GDM1 (cell line): ENCODE results near the gene MAP4K4.
A peak's percentile ranks its signal among the peaks of the same experiment; 100 is the strongest.

ENCODE experiments used
- DNase-seq: peaks from one replicate; lab custom pipeline; 2025; lab: John Stamatoyannopoulos, UW

Gene MAP4K4

GRCh38 chr2:101793277-101793969 lies 95.9 kb downstream of the MAP4K4 start:
- no peak for DNase-seq

DNA sequence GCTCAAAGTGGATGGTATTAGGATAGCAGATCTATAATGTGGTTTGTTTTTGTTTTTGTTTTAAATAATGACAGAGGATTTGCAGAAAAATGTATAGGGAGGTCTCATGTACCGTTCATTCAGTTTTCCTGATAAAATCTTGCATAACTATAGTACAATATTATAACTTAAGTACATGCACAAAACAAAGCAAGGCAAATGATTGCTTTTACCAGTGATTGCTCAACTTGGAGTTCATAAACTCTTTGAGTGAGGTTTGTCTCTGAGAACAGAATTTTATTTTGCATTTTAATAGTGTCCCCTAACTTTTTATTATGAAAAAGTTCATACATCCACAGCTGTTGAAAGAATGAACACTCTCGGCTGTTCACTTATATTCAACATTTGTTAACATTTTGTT lies 96.6 kb downstream of the MAP4K4 start:
- no peak for DNase-seq

GRCh38 chr2:101795033-101795432 lies 97.5 kb downstream of the MAP4K4 start:
- DNase-seq: no peak

GRCh38 chr2:101796825-101797600 lies 99.5 kb downstream of the MAP4K4 start:
- peak; percentile 9 for DNase-seq

DNA sequence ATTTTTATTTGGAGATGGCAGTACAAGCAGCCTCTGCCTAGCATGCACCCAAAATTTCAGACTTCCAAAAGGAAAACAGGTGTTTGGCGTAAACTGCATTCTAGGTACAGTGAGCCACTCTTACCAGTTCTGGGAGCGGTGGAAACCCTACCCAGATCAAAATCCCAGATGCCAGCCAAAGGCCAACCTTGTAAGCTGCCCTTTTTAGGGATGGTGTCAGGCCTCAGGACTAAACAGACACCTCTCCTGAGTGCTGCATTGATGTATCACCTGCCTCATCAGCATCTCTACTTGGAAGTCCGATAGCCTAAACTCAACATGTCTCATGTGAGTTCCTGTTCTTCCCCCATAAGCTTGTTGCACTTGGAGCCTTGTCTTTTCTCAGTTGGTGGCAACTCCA lies 104.0 kb downstream of the MAP4K4 start:
- DNase-seq: no peak

DNA sequence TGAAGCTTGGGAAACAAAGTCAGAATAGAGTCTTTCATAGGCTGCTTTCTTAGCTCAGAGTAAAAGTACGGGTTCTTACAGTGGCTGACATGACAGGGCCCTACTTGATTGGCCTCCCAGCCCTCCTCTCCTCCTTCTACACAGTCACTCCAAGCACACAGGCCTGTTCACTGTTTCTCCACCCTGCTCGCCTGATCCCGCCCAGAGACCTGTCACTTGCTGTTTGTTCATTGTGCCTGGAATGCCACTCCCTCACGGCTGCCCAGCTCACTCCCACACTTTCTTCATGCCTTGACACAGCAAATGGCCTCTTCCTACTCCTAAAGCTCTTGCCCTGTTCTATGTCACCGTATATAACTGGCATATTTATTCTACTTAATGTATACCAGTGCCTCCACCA lies 104.8 kb downstream of the MAP4K4 start:
- no peak for DNase-seq

- no peak for DNase-seq
Measured at GRCh38 chr2:101803128-101803527, 105.6 kb downstream of the MAP4K4 start.

DNA sequence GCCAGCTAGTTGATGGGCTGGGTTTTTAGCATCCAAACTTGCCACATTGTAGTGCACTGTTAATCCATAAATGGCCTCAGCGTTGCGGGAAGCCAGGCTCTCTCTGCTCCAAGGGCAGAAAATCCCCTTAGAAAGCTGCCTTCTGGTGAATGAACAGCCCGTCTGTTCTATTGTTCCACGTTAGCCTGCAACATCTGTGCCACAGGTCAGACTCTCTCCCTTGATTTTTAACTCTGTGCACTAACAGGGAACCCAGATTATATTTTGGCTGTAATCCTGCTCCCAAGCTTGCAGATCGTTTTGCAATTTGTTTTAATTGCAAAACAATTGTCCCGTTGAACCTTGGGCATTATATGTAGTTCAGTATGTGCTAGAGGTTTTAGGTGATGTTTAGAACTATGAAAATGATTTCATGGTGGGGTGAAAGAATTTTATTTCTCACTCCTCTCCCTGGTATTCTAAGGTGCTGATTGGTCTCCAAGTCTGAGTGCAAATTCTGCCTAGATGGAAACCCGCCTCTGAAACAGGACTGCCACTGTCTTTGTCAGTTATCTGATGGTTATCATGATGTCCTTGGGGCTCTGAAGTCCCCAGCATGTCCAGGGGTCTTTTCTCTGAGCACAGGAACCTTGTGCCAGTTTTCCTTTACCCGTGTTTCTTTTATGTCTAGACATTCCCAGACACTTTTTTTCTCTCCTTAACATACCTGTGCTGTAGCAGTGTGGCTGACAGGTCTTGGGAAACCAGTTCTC lies 106.6 kb downstream of the MAP4K4 start:
- no peak for DNase-seq

DNA sequence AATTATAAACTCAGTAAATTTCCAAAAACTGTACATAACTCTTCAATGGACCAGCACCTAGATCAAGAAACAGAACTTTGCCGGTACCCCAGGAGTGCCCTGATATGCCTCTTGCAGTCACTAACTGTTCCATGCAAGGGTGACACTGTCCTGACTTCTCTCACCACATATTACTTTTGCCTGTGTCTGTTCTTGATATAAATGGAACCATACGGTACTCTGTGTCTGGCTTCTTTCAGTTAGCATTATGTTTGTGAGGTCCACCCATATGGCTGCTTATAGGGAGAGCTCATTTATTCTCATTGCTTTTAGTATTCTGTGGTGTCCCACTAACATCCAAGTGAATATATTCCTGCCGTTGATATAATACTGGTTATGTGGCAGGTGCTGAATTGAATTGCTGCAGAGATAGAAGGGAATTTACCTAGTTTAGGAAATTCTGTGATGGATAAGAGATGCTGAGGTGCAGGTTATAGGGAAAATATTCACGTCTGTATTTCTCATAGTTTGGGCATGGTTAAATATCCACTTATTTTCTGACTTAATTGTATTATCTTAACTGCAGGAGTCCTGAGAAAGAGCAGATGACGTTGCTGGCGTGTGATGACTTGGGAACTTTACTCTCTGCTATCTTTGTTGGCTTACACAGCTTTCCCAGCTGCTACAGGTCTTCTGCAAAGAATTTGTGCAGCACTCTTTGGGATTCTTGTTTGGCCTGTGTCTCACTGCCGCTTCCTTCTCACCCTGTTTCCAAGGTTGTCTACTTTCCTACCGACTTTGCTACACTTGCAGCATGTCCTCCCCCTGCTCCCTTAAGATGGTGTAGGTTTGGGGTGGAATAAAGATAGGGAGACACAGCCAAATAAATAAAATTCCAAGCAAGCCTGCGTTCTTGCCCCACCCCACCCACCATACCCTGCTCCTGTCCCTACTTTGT lies 107.9 kb downstream of the MAP4K4 start:
- no peak for DNase-seq

DNA sequence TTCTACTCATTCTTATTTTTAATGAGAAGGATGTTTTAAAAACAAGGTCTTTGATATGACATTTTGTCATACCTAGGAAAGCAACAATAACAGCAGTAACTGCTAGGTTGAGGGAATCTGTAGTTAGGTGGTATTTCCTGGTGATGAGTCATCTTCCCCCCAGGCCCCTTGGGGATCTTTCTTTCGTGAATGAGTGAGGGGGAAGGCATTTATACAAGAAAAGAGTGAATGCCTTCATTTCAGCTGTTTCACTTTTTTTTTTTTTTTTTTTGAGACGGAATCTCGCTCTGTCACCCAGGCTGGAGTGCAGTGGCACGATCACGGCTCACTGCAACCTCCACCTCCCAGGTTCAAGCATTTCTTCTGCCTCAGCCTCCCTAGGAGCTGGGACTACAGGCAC lies 108.6 kb downstream of the MAP4K4 start:
- no peak for DNase-seq

GRCh38 chr2:101806701-101807100 lies 109.2 kb downstream of the MAP4K4 start:
- no peak for DNase-seq

DNA sequence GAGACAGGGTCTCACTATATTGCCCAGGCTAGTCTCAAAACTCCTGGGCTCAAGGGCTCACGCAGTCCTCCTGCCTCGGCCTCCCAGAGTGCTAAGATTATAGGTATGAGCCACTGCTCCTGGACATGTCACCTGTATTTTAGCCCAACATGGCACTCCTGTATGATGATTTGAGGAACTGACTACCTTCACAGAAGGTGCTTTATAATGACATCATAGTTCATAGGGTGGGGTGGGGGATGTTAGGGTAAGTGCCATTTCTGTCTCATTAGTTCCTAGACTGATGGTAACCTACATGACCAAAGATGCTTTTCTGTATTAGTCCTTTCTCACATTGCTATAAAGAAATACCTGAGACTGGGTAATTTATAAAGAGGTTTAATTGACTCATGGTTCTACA lies 109.7 kb downstream of the MAP4K4 start:
- no peak for DNase-seq

- DNase-seq: no peak
Measured at GRCh38 chr2:101808006-101808562, 110.6 kb downstream of the MAP4K4 start.

GRCh38 chr2:101809698-101810097 lies 112.2 kb downstream of the MAP4K4 start:
- DNase-seq: no peak

DNA sequence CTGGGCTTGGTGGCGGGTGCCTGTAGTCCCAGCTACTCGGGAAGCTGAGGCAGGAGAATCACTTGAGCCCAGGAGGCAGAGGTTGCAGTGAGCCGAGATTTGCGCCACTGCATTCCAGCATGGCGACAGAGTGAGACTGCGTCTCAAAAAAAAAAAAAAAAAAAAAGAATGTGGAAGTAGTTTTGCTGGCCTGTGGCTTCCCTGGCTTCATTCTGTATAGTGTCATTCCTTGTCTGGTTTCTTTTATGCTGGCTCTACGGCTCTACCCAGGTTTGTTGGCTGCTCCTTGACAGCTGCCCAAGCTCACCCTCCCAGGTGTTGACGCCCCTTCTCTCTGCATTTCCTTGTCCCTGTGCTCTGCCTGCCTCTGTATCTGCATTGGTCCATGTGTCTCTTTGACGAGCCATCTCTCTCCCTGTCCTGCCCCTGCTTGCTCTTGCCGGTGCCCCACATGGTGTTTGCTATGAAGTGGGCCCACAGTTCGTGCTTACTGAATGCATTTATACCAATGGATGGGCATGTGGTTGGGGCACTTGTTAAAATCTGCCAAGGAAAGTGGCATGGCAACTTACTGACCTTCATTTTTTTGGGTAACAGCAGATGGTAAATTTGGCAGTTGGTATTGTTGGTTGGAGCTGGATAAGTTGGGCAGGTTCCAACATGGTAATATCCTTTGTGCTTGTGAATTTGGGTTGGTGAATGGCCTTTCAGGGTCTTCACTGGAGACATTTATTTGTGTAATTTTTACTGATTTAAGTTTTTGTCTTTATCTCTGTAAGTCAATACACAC lies 113.9 kb downstream of the MAP4K4 start:
- DNase-seq: no peak

DNA sequence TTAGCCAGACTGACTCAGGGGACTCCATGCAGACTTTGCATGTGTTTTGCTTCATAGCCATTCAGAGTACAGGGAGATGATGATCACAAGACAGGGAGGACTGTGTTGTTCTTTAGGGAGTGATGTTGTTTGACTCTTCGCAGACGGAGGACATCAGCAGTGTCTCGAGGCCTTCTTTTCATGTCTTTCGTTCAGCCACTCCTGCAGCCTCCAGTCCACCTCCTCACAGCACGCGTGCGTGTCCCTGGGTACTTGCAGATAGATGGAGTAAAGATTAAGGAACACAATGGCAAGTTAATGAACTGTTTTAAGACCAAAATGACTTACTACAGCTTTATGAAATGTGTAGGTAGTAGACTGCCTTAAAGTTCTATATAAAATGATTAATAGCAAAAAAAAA lies 114.7 kb downstream of the MAP4K4 start:
- DNase-seq: no peak

DNA sequence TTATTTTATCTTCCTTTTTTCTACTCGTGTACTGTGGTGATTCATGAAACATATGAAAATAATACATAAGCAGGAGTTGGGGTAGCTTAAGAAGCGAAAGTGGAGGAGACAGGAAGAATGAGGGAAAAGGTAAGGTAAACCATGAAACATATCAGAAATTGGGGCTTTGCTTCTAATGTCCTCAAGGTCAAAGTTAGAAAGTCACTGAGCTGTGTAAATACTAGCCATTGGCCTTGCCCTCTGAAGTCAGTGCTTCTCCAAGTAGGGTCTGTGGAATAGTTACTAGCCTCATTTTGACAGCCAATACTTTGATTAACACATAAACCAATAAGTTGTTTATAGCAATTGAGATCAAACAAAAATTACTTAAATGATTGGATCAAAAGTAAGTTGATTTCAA lies 117.2 kb downstream of the MAP4K4 start:
- DNase-seq: no peak

GRCh38 chr2:101815154-101815553 lies 117.6 kb downstream of the MAP4K4 start:
- DNase-seq: no peak

GRCh38 chr2:101815739-101816391 lies 118.4 kb downstream of the MAP4K4 start:
- DNase-seq: no peak

DNA sequence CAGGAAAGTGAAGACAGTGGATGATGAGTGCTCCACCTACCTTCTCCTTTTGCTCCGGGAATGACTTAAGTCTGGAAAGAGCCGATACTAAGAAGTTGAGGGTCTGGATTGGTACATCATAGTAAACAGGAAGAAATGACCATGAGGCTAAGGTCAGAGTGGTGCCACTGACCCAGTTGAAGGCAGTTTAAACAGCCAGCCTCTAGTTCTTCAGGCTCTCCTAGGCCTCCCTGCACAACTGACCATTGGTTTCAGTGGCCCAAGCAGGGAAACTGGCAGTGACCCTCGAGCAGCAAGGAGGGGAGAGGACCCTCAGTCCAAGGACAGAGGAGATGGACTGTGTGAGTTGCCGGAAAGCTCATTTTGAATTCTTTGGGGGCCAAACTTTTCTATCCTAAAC lies 119.1 kb downstream of the MAP4K4 start:
- DNase-seq: no peak
